ENCODE results near the gene EGF. TPM values are rescaled to one million over a fixed set of nuclear protein-coding genes. Genes with fewer than 3 reads are reported as not detected.
"Not testable (repeated sequence)": the region's sequence is repeated elsewhere in the genome, so short reads cannot be mapped to it uniquely, and the experiment has no call there.

Gene EGF
- total RNA-seq, 3 donors from 2014 or later: 12.5 to 15.5 TPM; not detected in 1

DNA sequence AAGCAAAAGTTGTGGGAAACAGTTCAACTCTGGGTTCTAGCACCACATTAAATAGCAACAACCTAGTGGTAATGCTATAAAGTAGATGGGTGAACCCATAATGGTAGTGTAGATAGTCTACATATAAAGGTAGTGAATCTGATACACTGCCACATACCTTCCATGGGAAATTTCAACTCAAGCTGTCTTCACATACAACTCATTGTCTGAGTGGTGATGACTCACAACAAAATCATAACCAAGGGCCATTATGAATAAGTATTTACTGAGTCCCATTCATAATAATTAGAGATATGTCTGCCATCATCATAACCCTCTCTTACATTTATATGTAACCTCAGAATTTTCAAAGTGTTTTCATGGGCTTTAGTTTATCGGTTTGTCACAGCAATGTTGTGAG is 34.8 kb downstream of the EGF start:
- intact Hi-C loops (cut with DNase I; ENCODE audit: low total_unique reads): no loop called here
- DNase-seq (ENCODE audit: low spot score in 2 of 2): no peak
- H3K4me1 ChIP-seq: no peaks in the 10 kb centered on the region
- H3K4me3 ChIP-seq: no peak overlapping the region
- H3K27me3 ChIP-seq: no peaks in the 10 kb centered on the region
- TF ChIP-seq POLR2A (IDR thresholded peaks at IDR 0.05) (no peak), POLR2AphosphoS5 (IDR thresholded peaks at IDR 0.05) (no peak)
- no peaks in the 10 kb centered on the region for H3K36me3 ChIP-seq
- no peak overlapping the region for H3K27ac ChIP-seq
- no peaks in the 10 kb centered on the region for H3K9me3 ChIP-seq

DNA sequence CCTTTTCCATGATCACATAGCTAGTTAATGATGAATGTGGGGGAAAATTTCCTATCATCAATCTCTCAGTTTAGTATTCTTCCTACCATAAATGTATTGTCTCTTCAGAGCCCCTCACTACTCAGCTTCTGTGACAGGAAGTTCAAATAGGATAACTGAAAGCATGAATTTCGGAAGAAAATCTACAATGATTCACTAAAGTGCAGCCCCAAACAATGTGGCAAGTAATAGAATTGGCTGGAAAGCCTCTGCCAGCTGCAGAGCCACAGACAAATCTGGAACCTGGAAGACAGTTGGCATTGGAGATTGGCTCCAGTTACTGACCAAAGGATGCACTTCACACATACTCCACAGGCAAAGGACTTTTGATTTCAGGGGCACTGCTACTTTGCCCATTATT is 35.2 kb downstream of the EGF start:
- intact Hi-C loops (cut with DNase I; ENCODE audit: low total_unique reads): no loop called here
- TF ChIP-seq, protein P1, sequence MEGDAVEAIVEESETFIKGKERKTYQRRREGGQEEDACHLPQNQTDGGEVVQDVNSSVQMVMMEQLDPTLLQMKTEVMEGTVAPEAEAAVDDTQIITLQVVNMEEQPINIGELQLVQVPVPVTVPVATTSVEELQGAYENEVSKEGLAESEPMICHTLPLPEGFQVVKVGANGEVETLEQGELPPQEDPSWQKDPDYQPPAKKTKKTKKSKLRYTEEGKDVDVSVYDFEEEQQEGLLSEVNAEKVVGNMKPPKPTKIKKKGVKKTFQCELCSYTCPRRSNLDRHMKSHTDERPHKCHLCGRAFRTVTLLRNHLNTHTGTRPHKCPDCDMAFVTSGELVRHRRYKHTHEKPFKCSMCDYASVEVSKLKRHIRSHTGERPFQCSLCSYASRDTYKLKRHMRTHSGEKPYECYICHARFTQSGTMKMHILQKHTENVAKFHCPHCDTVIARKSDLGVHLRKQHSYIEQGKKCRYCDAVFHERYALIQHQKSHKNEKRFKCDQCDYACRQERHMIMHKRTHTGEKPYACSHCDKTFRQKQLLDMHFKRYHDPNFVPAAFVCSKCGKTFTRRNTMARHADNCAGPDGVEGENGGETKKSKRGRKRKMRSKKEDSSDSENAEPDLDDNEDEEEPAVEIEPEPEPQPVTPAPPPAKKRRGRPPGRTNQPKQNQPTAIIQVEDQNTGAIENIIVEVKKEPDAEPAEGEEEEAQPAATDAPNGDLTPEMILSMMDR (IDR thresholded peaks at IDR 0.05): no peak
- TF ChIP-seq POLR2AphosphoS5 (IDR thresholded peaks at IDR 0.05): no peak
- TF ChIP-seq POLR2A (IDR thresholded peaks at IDR 0.05): no peak
- H3K4me1 ChIP-seq: no peaks in the 10 kb centered on the region
- H3K27me3 ChIP-seq: no peaks in the 10 kb centered on the region
- H3K4me3 ChIP-seq: no peak overlapping the region
- no peak overlapping the region for H3K27ac ChIP-seq
- no peaks in the 10 kb centered on the region for H3K36me3 ChIP-seq
- no peaks in the 10 kb centered on the region for H3K9me3 ChIP-seq
- no peak for DNase-seq (ENCODE audit: low spot score in 2 of 2)

GRCh38 chr4:109949099-109949718 is 36.5 kb downstream of the EGF start:
- DNase-seq (ENCODE audit: low spot score in 2 of 2); H3K9me3 ChIP-seq; H3K27ac ChIP-seq; intact Hi-C loops (cut with DNase I; ENCODE audit: low total_unique reads); H3K4me3 ChIP-seq; H3K36me3 ChIP-seq; H3K4me1 ChIP-seq; H3K27me3 ChIP-seq: not testable (repeated sequence)

DNA sequence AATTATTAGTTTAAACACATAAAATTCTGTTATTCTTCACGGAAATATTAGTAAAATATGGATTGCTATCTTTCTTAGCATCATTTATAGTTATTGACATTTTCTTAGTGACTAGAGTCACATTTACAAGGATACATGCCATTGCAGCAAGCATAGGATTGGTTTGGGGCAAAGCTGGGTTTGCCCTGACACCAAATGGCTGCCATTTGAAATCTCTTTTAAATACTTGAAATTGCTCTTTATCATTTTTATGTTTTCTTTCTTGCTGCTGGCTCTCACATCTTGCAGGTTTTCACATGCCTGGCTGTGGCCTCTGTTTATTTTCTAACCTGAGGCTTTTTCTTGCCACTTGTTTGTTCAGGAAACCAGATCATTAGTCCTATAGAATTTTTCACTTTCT is 39.9 kb downstream of the EGF start:
- Histone ChIP-seq H3K4me3 (no peak overlapping the region), H3K27ac (no peak overlapping the region), H3K9me3 (no peaks in the 10 kb centered on the region), H3K36me3 (no peaks in the 10 kb centered on the region), H3K4me1 (no peaks in the 10 kb centered on the region), H3K27me3 (no peaks in the 10 kb centered on the region)
- DNase-seq (ENCODE audit: low spot score in 2 of 2): no peak
- intact Hi-C loops (cut with DNase I; ENCODE audit: low total_unique reads): no loop called here
- TF ChIP-seq, protein P1 (IDR thresholded peaks at IDR 0.05): no peak
- TF ChIP-seq POLR2A (IDR thresholded peaks at IDR 0.05) (no peak), POLR2AphosphoS5 (IDR thresholded peaks at IDR 0.05) (no peak)

GRCh38 chr4:109953556-109953955 is 40.9 kb downstream of the EGF start:
- Histone ChIP-seq H3K27me3 (no peaks in the 10 kb centered on the region), H3K36me3 (no peaks in the 10 kb centered on the region), H3K4me1 (no peaks in the 10 kb centered on the region), H3K27ac (no peak overlapping the region), H3K4me3 (no peak overlapping the region), H3K9me3 (no peaks in the 10 kb centered on the region)
- intact Hi-C loops (cut with DNase I; ENCODE audit: low total_unique reads): no loop called here
- TF ChIP-seq, protein P1 (IDR thresholded peaks at IDR 0.05): no peak
- no peak for TF ChIP-seq POLR2AphosphoS5 (IDR thresholded peaks at IDR 0.05)
- no peak for TF ChIP-seq POLR2A (IDR thresholded peaks at IDR 0.05)
- DNase-seq (ENCODE audit: low spot score in 2 of 2): no peak

- DNase-seq (ENCODE audit: low spot score in 2 of 2): no peak
- intact Hi-C loops (cut with DNase I; ENCODE audit: low total_unique reads): no loop called here
- H3K9me3 ChIP-seq: no peaks in the 10 kb centered on the region
- no peak overlapping the region for H3K4me3 ChIP-seq
- no peaks in the 10 kb centered on the region for H3K36me3 ChIP-seq
- H3K4me1 ChIP-seq: no peaks in the 10 kb centered on the region
- no peaks in the 10 kb centered on the region for H3K27me3 ChIP-seq
- TF ChIP-seq, protein P1 (IDR thresholded peaks at IDR 0.05): no peak
- TF ChIP-seq POLR2A (IDR thresholded peaks at IDR 0.05) (no peak), POLR2AphosphoS5 (IDR thresholded peaks at IDR 0.05) (no peak)
- H3K27ac ChIP-seq: no peak overlapping the region
These were observed 42.5 kb downstream of the EGF start for GRCh38 chr4:109955146-109955545.
